Right lobe of liver (tissue), 6 donors: ENCODE data around the gene UTP14C. TPM values are rescaled to one million over a fixed set of nuclear protein-coding genes. Genes with fewer than 3 reads are reported as not detected.
A peak's percentile ranks its signal among the peaks of the same experiment; 100 is the strongest.

ENCODE experiments used
- ATAC-seq, 4 donors: fragments of 200-7000 bp; cut with Tn5 transposase; one replicate each; pipeline ENCODE4 v1.9.1; 2020; ENCODE audit warnings: mild to moderate bottlenecking in 4 of 4, moderate library complexity in 4 of 4
- DNase-seq, 3 donors: peaks; one replicate each; pipeline ENCODE4 v3.0.0-alpha.2; 2020
- H3K27ac ChIP-seq, 3 donors: fragments of 200-600 bp; one replicate each; pipeline ENCODE4 v1.8.0; 2022
- H3K27me3 ChIP-seq, 2 donors: fragments of 200-600 bp; one replicate each; pipeline ENCODE4 v1.8.0; 2022
- H3K36me3 ChIP-seq, 4 donors: fragments of 200-600 bp; sonication (generic) in 1 of 4; one replicate each; pipeline versions ENCODE4 v1.5.1 to v1.8.0; 2017 to 2022; ENCODE audit warnings: control low read depth in 1 of 4
- H3K4me1 ChIP-seq, 4 donors: fragments of 200-600 bp; sonication (generic) in 1 of 4; one replicate each; pipeline versions ENCODE4 v1.5.1 to v1.8.0; 2017 to 2022; ENCODE audit warnings: control low read depth in 1 of 4
- H3K4me3 ChIP-seq, 3 donors: fragments of 200-600 bp; one replicate each; pipeline ENCODE4 v1.8.0; 2022
- H3K9me3 ChIP-seq, 4 donors: fragments of 200-600 bp; sonication (generic) in 1 of 4; one replicate each; pipeline versions ENCODE4 v1.5.1 to v1.8.0; 2017 to 2022; ENCODE audit warnings: control low read depth in 1 of 4
- POLR2A ChIP-seq: fragments of 450-650 bp; IDR thresholded peaks from one replicate; pipeline ENCODE4 v1.6.1; 2017; ENCODE audit warnings: antibody characterized with exemption, mild to moderate bottlenecking
- WGBS: methylation state at CpG from one replicate; pipeline ENCODE4 v1.1.6; 2018; ENCODE audit warnings: low coverage, low lambda C conversion rate; ENCODE audit not compliant: insufficient coverage; ENCODE audit errors: missing lambda C conversion rate; 5-methylcytosine and 5-hydroxymethylcytosine counted together
- intact Hi-C, 2 donors: fragments of 100-400 bp; cut with DNase I; formaldehyde crosslinking; loops; one replicate each; pipeline versions ENCODE4 v1.11.2 to v1.14.1; 2022
- total RNA-seq, 6 experiments: library from RNA; depleted of rRNA in 2 of 6; stranded (reverse); fragments of >200 nt in 2 of 6; fragmentation: NEBNext Ultra II Directional in 3 of 6; extraction: Animal tissue kit (Norgen Biotek cat#: 25700) in 3 of 6; gene quantifications; one replicate each; pipeline versions ENCODE4 v1.1.0 to v1.2.4, GENCODE V29; 2016 to 2023
- TF ChIP-seq, protein P1 (sequence below), 4 donors: fragments of 200-600 bp in 3 of 4; fragments of 450-650 bp in 1 of 4; IDR thresholded peaks; one replicate each; pipeline versions ENCODE4 v1.5.1 to v1.8.0; 2016 to 2022; ENCODE audit warnings: antibody characterized with exemption in 4 of 4, mild to moderate bottlenecking in 2 of 4
- donor health status: DM: no; HTN: yes; CAD: no.
- donor health status: DM: no; HTN: no; CAD: no.
- donor health status: DM: no; HTN: no; CAD: no.
- donor health status: DM: no; HTN: yes; CAD: no.
- donor health status: DM: no; HTN: yes; CAD: no.

The UTP14C gene
- total RNA-seq, 6 experiments from 2014 or later = 8.1 to 10.9 (median 10.4) TPM

DNA sequence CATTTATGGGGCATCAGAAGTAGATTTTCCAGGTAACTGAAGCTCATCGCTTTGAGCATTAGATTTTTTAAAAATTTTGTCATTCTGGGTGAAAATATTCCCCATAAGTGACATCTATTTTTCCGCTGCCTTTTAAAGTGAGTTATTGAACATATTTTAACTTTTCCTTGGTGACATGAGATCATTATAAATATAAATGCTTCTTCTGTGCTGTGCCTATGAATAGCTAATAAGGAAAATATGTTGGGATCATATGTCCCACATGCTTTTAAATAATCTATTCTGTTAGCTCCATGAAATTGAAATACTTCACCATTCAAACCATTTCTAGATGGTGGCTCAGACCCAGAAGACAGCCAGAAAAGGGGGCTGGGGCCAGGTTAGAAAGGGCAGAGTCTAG lies 27.3 kb upstream of the UTP14C start:
- Histone ChIP-seq H3K27ac (peak overlapping the region in 1 of 3 donors; percentile 75), H3K36me3 (no peaks in the 10 kb centered on the region), H3K9me3 (no peaks in the 10 kb centered on the region), H3K4me1 (peaks cover 0 to 68% (median 25%) of the 10 kb centered on the region in 4 donors), H3K4me3 (no peak overlapping the region), H3K27me3 (no peaks in the 10 kb centered on the region)
- no peak for ATAC-seq
- DNase-seq = no peak
- WGBS = 96% methylated on average over 2 of the region's 2 CpGs
- intact Hi-C loops = no loop called here
- TF ChIP-seq, protein P1, sequence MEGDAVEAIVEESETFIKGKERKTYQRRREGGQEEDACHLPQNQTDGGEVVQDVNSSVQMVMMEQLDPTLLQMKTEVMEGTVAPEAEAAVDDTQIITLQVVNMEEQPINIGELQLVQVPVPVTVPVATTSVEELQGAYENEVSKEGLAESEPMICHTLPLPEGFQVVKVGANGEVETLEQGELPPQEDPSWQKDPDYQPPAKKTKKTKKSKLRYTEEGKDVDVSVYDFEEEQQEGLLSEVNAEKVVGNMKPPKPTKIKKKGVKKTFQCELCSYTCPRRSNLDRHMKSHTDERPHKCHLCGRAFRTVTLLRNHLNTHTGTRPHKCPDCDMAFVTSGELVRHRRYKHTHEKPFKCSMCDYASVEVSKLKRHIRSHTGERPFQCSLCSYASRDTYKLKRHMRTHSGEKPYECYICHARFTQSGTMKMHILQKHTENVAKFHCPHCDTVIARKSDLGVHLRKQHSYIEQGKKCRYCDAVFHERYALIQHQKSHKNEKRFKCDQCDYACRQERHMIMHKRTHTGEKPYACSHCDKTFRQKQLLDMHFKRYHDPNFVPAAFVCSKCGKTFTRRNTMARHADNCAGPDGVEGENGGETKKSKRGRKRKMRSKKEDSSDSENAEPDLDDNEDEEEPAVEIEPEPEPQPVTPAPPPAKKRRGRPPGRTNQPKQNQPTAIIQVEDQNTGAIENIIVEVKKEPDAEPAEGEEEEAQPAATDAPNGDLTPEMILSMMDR (IDR thresholded peaks at IDR 0.05) = no peak
- no peak for TF ChIP-seq POLR2A

DNA sequence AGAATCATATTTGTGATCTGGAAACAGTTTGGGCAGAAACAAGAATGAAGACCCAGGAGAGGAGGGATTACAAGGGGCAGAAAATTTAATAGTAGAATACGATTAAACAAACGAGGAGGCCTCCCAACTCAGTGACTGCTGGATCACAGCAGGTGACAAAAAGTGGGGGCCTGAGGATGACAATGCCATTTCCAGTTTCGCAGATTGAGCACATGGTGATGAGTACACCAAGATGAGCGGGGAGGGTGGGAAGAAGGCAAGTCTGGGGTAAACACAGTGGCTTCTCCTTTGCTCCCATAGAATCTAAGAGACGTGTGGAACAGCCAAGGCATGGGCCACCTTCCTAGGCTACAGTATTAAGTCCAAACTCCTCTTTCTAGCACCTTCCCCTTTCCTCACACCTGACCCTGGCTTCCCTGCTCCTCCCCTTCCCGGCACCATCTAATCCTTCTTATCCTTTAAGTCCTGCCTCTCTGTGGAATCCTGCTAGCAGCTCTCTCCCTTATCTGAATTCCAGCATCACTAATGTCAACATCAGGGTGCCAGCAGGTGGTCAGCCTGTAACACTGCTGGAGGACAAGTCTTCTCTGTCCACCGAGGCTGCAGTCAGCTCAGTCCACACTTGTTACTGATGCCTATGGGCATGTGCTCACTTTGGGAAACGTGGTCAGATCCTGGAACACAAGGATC lies 26.7 kb upstream of the UTP14C start:
- no peaks in the 10 kb centered on the region for H3K9me3 ChIP-seq
- no peaks in the 10 kb centered on the region for H3K27me3 ChIP-seq
- no peak for DNase-seq
- H3K4me1 ChIP-seq = peaks cover 0 to 68% (median 25%) of the 10 kb centered on the region in 4 donors
- peak overlapping the region in 2 of 3 donors; percentile 75 to 86 for H3K27ac ChIP-seq
- no peaks in the 10 kb centered on the region for H3K36me3 ChIP-seq
- 63% methylated on average over 6 of the region's 8 CpGs for whole genome bisulfite sequencing
- TF ChIP-seq, protein P1 (IDR thresholded peaks at IDR 0.05) = no peak
- ATAC-seq = peak; percentile 7 to 30 (median 22)
- no peak overlapping the region for H3K4me3 ChIP-seq
- intact Hi-C loops = no loop called here

DNA sequence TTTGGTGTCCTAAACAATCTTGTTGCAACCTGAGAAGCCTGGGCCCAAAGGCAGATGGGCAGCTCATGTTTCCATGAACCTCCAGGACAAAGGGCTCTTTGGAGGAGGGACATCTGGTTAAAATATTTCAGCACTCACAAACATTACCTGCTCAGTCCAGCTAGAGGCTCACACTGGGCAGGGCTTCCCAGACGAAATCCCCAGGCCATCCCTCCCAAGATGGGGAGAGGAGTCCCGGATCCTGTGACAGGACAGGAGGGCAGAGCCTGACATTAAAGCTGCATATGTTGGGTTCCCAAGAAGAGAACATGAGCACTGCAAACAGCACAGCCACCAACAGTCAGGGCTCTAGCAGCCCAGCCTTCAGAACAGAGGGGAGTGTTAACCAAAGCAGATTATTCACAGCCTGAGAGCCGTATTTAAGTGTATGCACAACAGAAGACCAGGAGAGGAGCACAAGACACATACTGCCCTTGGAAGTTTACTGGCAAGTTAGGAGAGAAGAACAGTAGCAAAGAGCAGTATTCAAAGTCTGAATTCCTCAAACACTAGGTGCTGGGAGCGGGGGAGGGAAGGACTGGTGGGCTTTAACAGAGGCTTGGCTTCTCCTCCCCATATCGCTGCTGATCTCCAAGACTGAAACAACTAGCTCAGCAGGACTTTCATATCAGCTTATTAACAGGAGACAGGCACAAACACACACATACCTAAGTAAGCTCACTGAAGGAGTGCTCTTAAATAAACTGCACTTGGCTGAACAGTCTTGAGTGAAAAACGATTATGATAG lies 25.6 kb upstream of the UTP14C start:
- no peaks in the 10 kb centered on the region for H3K27me3 ChIP-seq
- intact Hi-C loops = no loop called here
- no peaks in the 10 kb centered on the region for H3K36me3 ChIP-seq
- peak overlapping the region; percentile 39 to 86 (median 75) for H3K27ac ChIP-seq
- H3K4me1 ChIP-seq = peaks cover 0 to 60% (median 25%) of the 10 kb centered on the region in 4 donors
- H3K9me3 ChIP-seq = no peaks in the 10 kb centered on the region
- peak; percentile 47 for TF ChIP-seq POLR2A
- TF ChIP-seq, protein P1 (IDR thresholded peaks at IDR 0.05) = no peak
- no peak overlapping the region for H3K4me3 ChIP-seq
- ATAC-seq (peak; percentile 40 to 66 (median 53)), DNase-seq (peak in 1 of 3 donors; percentile 68)
- WGBS = 23% methylated on average over 6 of the region's 6 CpGs

DNA sequence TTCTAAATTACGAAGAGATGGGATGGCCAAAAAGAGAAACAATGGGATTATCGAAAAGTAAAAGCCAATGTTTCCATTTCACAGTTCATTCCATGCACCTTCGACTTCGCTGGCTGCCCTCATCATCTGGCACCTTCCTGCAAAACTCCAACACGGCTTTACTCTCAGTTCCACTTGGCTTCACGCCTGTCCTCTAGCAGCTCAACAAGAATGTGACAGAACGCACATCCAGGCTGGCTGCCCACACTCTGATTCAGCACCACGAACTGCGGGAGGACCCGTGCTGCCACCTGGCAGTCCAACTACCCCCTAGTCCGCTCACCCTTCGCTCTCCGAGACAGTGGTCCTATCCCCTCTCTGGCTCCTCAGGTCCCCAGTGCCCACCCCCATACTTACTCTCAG lies 25.0 kb upstream of the UTP14C start:
- TF ChIP-seq, protein P1 (IDR thresholded peaks at IDR 0.05) = no peak
- no peak for TF ChIP-seq POLR2A
- WGBS = 26% methylated on average over 4 of the region's 13 CpGs
- H3K36me3 ChIP-seq = no peaks in the 10 kb centered on the region
- H3K27ac ChIP-seq = peak overlapping the region; percentile 39 to 86 (median 75)
- no peaks in the 10 kb centered on the region for H3K9me3 ChIP-seq
- ATAC-seq (peak; percentile 65 to 74 (median 68)), DNase-seq (peak; percentile 85 to 94 (median 90))
- intact Hi-C loops = no loop called here
- no peaks in the 10 kb centered on the region for H3K27me3 ChIP-seq
- no peak overlapping the region for H3K4me3 ChIP-seq
- peaks cover 0 to 60% (median 25%) of the 10 kb centered on the region in 4 donors for H3K4me1 ChIP-seq
